GM12873 (cell line): ENCODE data around the gene BPTF.

Experiments
- TF ChIP-seq, protein P1 (sequence below): IDR thresholded peaks from 2 replicates; pipeline ENCODE4 v1.5.1; 2012; ENCODE audit warnings: low read depth, mild to moderate bottlenecking, moderate library complexity, low read length, control low read depth; ENCODE audit not compliant: insufficient read depth; ENCODE audit errors: missing control alignments

The BPTF gene

DNA sequence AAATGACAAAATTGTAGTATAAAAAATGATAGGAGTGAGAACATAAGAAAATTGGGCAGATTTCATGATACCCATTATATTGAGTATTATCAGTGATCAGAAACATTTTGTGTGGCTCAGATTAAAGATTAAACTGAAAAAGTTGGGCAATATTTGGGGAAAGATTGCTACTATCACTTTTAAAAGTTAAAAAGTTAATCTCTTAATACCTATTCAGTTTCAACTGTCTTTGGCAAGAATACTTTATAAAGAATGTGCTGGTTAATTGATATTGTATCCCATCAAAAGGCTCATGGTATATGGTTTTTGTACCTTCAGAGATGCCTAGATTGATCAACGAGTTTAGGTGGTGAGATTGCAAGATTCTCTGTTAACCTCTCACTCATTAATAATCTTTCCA lies 55.8 kb downstream of the BPTF start:
- TF ChIP-seq, protein P1, sequence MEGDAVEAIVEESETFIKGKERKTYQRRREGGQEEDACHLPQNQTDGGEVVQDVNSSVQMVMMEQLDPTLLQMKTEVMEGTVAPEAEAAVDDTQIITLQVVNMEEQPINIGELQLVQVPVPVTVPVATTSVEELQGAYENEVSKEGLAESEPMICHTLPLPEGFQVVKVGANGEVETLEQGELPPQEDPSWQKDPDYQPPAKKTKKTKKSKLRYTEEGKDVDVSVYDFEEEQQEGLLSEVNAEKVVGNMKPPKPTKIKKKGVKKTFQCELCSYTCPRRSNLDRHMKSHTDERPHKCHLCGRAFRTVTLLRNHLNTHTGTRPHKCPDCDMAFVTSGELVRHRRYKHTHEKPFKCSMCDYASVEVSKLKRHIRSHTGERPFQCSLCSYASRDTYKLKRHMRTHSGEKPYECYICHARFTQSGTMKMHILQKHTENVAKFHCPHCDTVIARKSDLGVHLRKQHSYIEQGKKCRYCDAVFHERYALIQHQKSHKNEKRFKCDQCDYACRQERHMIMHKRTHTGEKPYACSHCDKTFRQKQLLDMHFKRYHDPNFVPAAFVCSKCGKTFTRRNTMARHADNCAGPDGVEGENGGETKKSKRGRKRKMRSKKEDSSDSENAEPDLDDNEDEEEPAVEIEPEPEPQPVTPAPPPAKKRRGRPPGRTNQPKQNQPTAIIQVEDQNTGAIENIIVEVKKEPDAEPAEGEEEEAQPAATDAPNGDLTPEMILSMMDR = no peak

DNA sequence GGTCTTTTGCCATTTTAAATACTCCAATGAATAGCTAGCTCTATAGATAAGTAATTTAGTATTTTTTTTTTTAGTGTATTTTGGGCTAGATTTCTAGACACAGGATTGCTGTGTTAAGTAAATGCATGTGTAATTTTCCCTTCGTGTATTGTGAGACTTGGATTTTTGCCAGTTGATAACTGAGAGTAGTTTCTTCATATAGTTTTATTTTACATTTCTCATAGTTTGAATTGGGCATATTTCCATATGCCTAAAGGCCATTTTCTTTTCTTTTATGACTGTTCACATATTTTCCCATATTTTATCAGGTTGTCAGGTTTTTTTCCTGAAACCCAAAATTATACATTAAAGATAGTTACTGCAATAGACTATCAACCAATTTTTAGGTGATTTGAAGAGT lies 59.4 kb downstream of the BPTF start:
- TF ChIP-seq, protein P1 = no peak

DNA sequence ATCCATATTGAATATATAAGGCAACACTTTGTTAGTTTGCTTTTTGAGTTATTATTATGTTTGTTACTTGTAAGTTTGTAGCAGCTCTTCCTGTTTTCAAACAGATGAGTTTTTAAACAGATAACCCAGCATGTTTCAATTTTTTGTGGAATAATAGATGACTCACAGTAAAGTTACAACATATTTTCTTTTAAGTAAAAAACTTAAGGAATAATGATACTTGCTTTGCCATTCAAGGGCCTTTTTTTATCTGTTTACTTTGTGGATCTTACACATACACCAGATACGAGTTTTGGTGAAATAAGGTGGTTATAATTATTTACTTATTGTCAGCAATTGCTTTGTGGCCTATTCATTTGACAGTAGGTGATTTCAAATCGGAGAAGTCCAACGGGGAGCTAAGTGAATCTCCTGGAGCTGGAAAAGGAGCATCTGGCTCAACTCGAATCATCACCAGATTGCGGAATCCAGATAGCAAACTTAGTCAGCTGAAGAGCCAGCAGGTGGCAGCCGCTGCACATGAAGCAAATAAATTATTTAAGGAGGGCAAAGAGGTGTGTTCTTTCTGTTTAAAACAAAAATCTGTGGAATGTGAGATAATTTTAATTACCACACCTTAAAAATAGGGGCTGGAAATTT lies 66.3 kb downstream of the BPTF start:
- TF ChIP-seq, protein P1 = peak; percentile 4

DNA sequence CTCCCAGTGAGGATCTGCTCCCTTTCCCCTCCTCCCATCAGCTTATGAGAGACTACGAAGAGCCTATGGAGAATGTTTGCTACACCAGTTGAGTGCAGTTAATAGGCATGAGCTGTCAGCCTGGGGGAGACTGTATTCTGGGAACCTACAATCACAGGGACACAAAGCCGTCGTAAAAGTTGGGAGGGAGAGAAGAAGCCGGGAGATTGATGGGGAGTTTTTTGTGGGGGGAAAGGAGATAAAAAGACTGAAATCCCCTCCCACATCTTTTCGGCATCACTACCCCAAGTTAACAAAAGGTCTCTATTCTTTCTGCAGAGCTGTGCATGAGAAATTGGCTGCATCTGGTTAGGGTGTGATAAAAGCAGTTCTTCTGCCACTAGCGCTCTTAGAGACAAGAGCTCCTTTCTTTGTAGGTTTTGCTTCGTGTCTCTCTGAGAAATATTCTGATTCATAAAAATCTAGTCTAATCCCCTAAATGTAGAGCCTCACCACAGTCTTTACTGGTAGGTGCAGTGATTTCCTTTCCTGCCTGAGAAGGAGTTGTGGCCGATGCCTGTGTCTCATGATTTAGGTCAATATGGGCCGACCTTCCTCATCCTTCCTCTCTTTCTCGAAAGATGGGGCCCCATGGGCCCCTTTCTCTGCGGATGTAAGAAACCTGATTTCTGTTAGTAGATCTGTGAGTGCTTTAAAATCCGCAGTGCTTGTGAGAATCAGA lies 77.4 kb downstream of the BPTF start:
- TF ChIP-seq, protein P1 = no peak

DNA sequence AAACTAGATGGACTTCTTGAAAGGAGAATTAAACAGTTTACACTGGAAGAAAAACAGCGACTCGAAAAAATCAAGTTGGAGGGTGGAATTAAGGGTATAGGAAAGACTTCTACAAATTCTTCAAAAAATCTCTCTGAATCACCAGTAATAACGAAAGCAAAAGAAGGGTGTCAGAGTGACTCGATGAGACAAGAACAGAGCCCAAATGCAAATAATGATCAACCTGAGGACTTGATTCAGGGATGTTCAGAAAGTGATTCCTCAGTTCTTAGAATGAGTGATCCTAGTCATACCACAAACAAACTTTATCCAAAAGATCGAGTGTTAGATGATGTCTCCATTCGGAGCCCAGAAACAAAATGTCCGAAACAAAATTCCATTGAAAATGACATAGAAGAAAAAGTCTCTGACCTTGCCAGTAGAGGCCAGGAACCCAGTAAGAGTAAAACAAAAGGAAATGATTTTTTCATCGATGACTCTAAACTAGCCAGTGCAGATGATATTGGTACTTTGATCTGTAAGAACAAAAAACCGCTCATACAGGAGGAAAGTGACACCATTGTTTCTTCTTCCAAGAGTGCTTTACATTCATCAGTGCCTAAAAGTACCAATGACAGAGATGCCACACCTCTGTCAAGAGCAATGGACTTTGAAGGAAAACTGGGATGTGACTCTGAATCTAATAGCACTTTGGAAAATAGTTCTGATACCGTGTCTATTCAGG lies 85.9 kb downstream of the BPTF start:
- TF ChIP-seq, protein P1 = no peak

DNA sequence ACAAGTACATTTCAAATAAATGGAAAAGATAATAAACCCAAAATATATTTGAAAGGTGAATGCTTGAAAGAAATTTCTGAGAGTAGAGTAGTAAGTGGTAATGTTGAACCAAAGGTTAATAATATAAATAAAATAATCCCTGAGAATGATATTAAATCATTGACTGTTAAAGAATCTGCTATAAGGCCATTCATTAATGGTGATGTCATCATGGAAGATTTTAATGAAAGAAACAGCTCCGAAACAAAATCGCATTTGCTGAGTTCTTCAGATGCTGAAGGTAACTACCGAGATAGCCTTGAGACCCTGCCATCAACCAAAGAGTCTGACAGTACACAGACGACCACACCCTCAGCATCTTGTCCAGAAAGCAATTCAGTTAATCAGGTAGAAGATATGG lies 86.8 kb downstream of the BPTF start:
- TF ChIP-seq, protein P1 = no peak

DNA sequence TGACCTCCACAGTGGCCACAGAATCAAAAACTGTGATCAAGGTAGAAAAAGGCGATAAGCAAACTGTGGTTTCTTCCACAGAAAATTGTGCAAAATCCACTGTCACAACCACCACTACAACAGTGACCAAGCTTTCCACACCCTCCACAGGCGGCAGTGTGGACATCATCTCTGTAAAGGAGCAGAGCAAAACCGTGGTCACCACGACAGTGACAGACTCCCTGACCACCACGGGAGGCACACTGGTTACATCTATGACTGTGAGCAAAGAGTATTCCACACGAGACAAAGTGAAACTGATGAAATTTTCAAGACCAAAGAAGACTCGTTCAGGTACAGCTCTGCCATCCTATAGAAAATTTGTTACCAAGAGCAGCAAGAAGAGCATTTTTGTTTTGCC lies 87.4 kb downstream of the BPTF start:
- TF ChIP-seq, protein P1 = no peak
